WI38 (cell line): Measurements from ENCODE around the gene ZNF8.
A peak's percentile ranks its signal among the peaks of the same experiment; 100 is the strongest.
"Not testable (repeated sequence)": the region's sequence is repeated elsewhere in the genome, so short reads cannot be mapped to it uniquely, and the experiment has no call there.

Experiments used
- H3K4me3 ChIP-seq: 2 replicates; pipeline ENCODE4 v1.5.1; 2011; ENCODE audit warnings: low read depth, mild to moderate bottlenecking, control low read depth, low read length
- CTCF ChIP-seq: IDR thresholded peaks from 2 replicates; pipeline ENCODE4 v1.5.1; 2012; ENCODE audit warnings: low read depth, mild to moderate bottlenecking, control low read depth, low read length

The ZNF8 gene

GRCh38 chr19:58278541-58279041, at the start of gene ZNF8:
Gene ZNF8 (plus strand): TSS chr19:58278955. CDS start chr19:58279082, 127 bp downstream.
- TF ChIP-seq CTCF: no peak
- H3K4me3 ChIP-seq: peak within 1 kb of the TSS; percentile 95

GRCh38 chr19:58229255-58229639, 49.5 kb upstream of the ZNF8 start:
- peak overlapping the region; percentile 77 for H3K4me3 ChIP-seq
- TF ChIP-seq CTCF: no peak

- TF ChIP-seq CTCF: no peak
- no peak overlapping the region for H3K4me3 ChIP-seq
Observed at GRCh38 chr19:58237324-58237723, 41.4 kb upstream of the ZNF8 start.

- no peak overlapping the region for H3K4me3 ChIP-seq
- TF ChIP-seq CTCF: no peak
Observed at GRCh38 chr19:58243351-58243750, 35.4 kb upstream of the ZNF8 start.

GRCh38 chr19:58248886-58249285, 29.9 kb upstream of the ZNF8 start:
- no peak for TF ChIP-seq CTCF
- H3K4me3 ChIP-seq: no peak overlapping the region

GRCh38 chr19:58252102-58252685, 26.6 kb upstream of the ZNF8 start:
- TF ChIP-seq CTCF: no peak
- no peak overlapping the region for H3K4me3 ChIP-seq

- H3K4me3 ChIP-seq: not testable (repeated sequence)
Observed at GRCh38 chr19:58258259-58258658, 20.5 kb upstream of the ZNF8 start.

- no peak for TF ChIP-seq CTCF
- H3K4me3 ChIP-seq: no peak overlapping the region
Observed at GRCh38 chr19:58261600-58261967, 17.2 kb upstream of the ZNF8 start.
